ENCODE data around the gene ABHD15.

Gene ABHD15

DNA sequence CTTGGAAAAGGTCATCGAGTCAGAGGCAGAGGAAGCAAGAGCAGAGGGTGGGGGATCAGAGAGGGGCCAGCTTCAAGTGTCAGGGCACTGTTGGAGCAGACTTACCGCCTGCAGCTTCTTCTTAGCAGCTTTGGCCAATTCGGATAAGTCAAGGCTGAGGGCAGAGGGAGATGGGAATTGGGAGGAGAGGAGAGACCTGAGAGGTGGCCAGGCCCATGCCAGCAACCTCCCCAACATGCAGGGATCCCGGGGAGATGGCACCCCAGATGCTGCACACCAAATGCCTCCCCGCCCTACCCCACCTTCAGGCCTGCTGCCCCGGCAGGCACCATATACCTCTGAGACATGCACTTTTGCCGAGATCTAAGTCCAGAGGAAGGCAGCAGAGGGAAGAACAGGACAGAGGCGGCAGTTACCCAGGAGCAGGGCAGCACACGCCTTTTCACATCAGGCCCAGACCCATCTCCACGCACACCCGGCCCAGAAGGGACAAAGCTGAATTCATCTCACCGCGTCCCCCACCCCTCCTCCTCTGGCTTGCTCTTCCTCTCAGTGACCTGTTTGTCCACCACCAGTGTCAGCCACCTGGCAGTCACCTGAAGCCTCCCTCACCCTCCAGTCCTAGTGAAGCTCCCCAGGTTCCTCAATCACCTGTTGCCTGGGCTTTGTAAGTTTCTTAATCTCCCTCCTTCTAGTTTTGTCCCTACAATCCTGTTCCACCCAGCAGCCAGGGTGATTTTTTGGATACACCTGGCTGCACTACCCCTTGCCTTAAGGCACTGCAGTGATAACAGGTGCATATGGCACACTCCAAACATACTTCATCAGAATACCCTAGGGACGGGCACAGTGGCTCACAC is 12.0 kb upstream of the ABHD15 start:
- TF ChIP-seq, protein P1, sequence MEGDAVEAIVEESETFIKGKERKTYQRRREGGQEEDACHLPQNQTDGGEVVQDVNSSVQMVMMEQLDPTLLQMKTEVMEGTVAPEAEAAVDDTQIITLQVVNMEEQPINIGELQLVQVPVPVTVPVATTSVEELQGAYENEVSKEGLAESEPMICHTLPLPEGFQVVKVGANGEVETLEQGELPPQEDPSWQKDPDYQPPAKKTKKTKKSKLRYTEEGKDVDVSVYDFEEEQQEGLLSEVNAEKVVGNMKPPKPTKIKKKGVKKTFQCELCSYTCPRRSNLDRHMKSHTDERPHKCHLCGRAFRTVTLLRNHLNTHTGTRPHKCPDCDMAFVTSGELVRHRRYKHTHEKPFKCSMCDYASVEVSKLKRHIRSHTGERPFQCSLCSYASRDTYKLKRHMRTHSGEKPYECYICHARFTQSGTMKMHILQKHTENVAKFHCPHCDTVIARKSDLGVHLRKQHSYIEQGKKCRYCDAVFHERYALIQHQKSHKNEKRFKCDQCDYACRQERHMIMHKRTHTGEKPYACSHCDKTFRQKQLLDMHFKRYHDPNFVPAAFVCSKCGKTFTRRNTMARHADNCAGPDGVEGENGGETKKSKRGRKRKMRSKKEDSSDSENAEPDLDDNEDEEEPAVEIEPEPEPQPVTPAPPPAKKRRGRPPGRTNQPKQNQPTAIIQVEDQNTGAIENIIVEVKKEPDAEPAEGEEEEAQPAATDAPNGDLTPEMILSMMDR (conservative IDR thresholded peaks at IDR 0.05; ENCODE audit: low read depth, low read length): no peak
- no peak overlapping the region for H3K4me3 ChIP-seq (ENCODE audit: low read length)
- DNase-seq (ENCODE audit: low read depth): no peak

DNA sequence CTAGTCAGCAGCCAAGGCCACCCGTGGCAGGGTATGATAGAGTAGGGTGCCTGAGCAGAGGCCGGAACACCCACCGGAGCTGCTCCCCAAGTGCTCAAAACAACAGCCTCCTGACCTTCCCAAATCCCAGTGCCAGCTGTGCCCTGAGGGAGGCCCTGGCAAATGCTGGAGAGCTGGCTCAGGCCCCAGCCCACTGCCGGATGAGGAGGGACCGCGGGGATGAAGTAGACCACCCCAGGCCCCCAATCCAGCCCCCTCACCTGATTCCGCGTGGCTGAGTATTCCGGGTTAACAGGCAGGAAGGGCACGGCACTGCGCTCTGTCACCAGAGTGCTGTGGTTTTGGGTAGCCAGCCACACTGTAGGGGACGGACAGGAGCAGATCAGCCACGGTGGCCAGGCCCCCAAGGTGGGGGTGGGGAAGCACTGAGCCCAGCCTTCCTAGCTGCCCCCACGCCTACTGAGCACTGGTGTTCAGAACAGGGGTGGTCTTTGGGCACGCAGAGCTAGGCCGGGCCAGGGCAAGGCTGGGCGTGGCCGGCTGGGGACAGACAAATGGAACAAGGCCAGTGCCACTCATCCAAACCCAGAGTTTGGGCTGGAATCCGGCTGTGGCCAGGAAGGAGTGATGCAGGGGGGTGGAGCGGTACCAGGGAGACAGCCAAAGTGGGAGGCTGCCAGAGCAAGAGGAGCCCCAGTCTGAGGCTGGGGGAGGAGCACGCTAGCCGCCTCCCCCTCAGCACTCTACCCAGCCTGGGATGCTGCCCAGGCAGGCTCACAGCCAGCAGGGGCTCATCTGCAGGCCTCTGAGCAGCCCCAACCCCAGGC is 10.8 kb upstream of the ABHD15 start:
- TF ChIP-seq, protein P1 (conservative IDR thresholded peaks at IDR 0.05; ENCODE audit: low read depth, low read length): no peak
- H3K4me3 ChIP-seq (ENCODE audit: low read length): no peak overlapping the region
- DNase-seq (ENCODE audit: low read depth): no peak

DNA sequence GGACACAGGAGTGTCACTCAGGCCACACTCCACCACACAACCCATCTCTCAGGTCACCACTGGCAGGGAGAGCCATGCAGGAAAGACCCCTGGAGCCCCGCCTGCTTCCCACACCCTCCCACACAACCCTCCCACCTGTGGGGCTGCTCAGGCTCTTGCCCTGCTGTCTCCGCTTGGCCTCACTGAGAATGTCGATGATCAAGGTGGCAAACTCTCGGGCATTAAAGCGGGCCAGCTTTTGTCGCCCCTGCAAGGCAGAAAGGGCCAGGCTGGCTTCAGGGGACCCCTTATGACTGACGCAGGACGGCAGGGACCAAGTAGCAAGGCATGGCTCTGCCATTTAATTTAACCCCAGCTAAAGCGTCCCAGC is 10.1 kb upstream of the ABHD15 start:
- no peak overlapping the region for H3K4me3 ChIP-seq (ENCODE audit: low read length)
- DNase-seq (ENCODE audit: low read depth): no peak
- TF ChIP-seq, protein P1 (conservative IDR thresholded peaks at IDR 0.05; ENCODE audit: low read depth, low read length): no peak

DNA sequence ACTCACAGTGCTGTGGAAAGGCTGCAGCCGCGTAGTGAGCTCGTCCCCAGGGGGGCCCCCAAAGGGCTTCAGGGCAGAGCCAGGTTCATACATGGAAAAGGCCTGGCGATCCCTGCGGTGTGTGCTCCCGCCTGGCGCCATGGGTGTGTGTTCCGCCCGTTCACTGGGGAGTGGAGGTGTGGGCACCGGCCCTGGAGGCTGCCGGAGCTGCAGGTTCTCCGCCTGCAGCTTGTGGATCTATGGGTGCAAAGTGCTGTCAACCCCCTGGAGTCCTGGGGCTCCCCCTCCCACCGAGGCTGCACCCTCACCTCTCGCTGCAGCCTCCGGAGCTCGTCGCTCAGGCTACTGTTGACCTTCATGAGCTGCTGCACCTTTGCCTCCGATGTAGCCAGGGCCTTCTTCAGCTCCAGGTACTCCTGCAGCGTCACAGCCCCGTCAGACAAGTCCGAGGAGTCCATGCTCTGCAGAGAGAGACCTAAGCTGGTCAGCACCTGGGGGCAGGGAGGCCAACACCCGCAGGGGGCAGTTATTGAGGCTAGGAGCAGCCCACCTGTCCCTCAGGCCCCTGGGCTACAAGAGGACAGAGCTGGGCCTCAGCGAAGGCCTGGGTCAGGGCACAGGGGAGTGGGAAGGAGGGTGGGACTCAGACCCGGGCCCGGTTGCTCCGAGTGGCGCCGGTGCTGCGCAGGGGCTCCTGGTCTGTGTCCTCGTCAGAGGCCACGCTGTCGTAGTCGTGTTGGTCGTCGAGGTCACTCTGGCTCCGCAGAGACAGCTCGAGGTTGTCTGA is 9.6 kb upstream of the ABHD15 start:
- no peak for DNase-seq (ENCODE audit: low read depth)
- TF ChIP-seq, protein P1 (conservative IDR thresholded peaks at IDR 0.05; ENCODE audit: low read depth, low read length): no peak
- H3K4me3 ChIP-seq (ENCODE audit: low read length): no peak overlapping the region

DNA sequence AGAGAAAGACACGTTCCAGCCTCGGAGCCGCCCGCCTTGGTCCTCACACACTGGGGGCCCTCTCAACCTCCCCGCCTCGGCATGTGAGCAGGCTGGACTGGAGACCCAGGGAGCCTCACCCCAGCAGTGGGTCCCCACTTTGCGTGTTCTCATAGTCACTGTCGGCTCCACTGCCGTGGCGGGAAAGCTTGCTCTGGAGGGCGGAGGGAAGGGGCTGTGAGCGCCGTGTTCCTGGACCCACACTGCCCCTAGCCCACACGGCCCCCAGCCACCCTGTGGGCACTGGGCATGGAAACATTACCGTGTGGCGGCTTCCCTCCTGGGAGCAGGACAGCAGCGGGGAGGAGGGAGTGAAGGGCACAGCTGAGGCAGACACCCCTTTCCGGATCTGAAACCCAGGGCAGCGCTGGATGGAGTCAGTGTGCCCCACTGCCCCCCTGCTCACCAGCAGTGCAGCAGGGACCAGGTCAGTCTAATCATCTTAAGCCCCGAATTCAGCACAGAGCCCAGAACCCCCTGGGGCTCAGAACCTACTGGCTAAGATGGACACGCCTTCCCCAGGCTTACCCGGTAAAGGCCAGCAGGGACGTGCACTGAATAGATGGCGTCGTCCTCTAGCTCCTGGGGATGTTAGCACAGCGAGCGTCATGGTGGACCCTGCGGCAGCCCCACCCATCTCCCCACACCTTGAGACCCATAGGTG is 8.8 kb upstream of the ABHD15 start:
- TF ChIP-seq, protein P1 (conservative IDR thresholded peaks at IDR 0.05; ENCODE audit: low read depth, low read length): no peak
- no peak for DNase-seq (ENCODE audit: low read depth)
- H3K4me3 ChIP-seq (ENCODE audit: low read length): no peak overlapping the region

DNA sequence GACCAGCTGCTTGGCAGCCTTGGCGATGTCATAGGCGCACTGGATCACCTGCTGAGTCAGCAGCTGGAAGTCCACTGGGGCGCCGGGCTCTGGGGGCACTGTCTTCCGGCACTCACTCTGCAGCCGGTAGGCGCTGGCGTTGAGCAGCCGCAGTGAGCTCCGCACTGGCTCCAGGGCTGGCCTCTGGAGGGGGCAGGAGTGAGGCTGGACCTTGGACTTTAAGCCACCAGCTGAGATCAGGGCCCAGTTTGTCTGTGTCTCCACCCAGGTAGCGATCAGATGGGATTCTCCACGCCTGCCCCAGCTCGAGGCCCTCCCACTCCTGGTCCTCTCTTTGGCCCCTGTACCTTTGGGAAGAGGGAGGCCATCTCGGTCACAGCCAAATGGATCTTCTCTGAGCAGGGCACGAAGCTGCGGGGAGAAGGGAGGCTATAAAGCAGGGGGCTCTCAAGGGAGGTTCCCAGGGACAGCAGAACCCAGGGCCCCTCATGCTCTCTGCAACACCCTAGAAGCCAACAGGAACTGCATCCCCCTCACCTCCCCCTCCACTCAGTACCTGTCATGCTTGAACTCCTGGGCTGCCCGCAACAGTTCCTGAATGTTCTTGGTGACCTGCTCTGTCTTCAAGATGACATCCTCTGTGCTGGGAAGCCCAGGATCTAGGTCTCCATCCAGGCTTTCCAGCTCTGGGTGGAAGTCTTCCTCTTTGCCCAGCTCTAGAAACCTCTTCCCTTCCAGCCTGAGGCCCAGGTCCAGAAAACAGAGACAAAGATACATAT is 8.1 kb upstream of the ABHD15 start:
- no peak for DNase-seq (ENCODE audit: low read depth)
- TF ChIP-seq, protein P1 (conservative IDR thresholded peaks at IDR 0.05; ENCODE audit: low read depth, low read length): no peak
- no peak overlapping the region for H3K4me3 ChIP-seq (ENCODE audit: low read length)
